ENCODE data around the gene HOXA13.
A peak's percentile ranks its signal among the peaks of the same experiment; 100 is the strongest.

Gene HOXA13

DNA sequence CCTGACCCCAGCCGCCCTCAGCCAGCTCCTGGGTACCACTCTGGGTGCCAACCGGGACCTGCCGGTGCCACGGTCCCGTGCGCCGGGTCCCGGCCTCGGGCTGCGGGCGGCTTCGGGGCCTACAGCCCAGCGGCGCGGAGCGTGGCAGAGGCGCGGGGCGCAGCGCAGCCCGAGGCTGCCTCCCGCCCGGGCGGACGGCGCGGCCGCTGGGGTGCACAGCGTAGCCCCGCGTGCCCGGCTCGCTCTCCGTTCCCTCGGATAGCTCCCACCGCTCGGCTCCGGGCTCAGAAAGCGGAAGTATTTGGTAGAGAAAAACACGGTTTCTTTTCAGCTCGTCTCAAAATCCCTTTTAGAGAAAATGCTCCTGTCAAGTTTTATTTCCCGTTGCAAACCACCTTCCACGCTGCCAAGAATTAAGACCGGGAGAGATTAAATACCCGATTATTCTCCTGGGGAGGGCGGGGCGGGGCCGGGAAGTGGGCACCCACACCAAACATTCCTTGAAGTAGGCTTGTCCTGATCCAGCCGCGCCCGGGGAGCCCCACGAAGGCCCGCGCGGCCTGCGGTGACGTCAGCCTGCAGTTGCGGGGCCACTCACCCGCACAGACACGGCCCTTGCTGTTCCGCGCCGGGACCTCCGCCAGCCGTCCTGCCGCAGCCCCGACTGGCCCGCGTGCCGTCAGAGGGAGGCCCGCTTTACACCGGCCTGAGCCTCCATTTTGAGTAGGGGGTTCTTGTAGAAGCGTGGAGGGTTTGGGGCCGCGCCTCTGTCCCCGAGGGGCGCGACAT, 7.2 kb downstream of the HOXA13 start:
- Histone ChIP-seq H3K9ac (ENCODE audit: insufficient read length, low read depth) (no peak overlapping the region), H3K9me3 (ENCODE audit: insufficient read depth, low read length) (no peaks in the 10 kb centered on the region), H3K27me3 (ENCODE audit: insufficient read depth, insufficient read length) (peaks cover 100% of the 10 kb centered on the region), H3K4me3 (ENCODE audit: insufficient read length, low read depth) (peak overlapping the region; percentile 27), H3K4me1 (ENCODE audit: insufficient read depth, insufficient read length) (peaks cover 19% of the 10 kb centered on the region), H3K36me3 (ENCODE audit: insufficient read depth, insufficient read length, low read length) (no peaks in the 10 kb centered on the region)
- peak; percentile 96 for TF ChIP-seq SUZ12 (IDR thresholded peaks at IDR 0.05; ENCODE audit: extremely low read depth, insufficient read depth, insufficient read length)
- TF ChIP-seq YY1 (IDR thresholded peaks at IDR 0.05; ENCODE audit: insufficient read depth, insufficient read length) = no peak
- no peak for TF ChIP-seq ZNF274 (IDR thresholded peaks at IDR 0.05; ENCODE audit: low read depth, low read length)
- DNase-seq (ENCODE audit: low read depth, low spot score) = no peak

DNA sequence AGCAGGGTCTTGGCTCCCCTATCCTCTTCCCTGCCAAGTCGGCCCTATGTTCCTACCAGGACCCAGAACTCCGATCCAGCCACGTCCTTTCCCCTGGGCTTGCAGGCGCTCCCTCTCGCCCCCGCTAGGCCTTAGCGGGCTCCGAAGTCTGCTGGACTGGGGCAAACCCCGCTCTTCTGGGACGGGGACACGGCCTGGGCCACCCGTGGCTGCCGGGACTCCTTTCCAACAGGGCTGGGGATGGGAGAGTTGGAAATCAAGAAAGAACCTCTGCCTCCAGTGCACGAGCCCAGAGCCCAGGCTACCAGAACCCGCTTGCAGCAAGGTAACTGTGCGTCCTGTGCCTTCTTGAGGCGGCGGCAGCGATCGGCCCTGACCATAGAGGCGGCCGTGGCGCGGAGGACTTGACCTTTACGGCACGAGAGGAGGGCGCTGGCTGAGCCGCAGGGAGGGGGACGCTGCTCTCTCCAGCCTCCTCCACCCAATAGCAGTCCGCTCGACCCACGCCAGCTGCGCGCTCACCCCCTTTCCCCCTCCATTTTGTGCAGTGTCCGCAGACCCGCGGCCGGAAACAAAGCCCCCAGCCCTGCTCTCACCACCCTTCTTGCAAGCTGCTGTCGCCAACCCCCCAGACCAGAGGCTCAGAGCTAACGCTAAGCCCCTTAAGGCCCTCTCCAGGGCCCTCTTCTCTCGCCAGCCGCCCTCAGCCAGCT, 7.9 kb downstream of the HOXA13 start:
- no peaks in the 10 kb centered on the region for H3K36me3 ChIP-seq (ENCODE audit: insufficient read depth, insufficient read length, low read length)
- no peak overlapping the region for H3K9ac ChIP-seq (ENCODE audit: insufficient read length, low read depth)
- peaks cover 100% of the 10 kb centered on the region for H3K27me3 ChIP-seq (ENCODE audit: insufficient read depth, insufficient read length)
- peak overlapping the region; percentile 27 for H3K4me3 ChIP-seq (ENCODE audit: insufficient read length, low read depth)
- TF ChIP-seq SUZ12 (IDR thresholded peaks at IDR 0.05; ENCODE audit: extremely low read depth, insufficient read depth, insufficient read length) (peak; percentile 56), ZNF274 (IDR thresholded peaks at IDR 0.05; ENCODE audit: low read depth, low read length) (no peak), YY1 (IDR thresholded peaks at IDR 0.05; ENCODE audit: insufficient read depth, insufficient read length) (no peak)
- DNase-seq (ENCODE audit: low read depth, low spot score) = no peak
- no peaks in the 10 kb centered on the region for H3K9me3 ChIP-seq (ENCODE audit: insufficient read depth, low read length)
- H3K4me1 ChIP-seq (ENCODE audit: insufficient read depth, insufficient read length) = peaks cover 21% of the 10 kb centered on the region

DNA sequence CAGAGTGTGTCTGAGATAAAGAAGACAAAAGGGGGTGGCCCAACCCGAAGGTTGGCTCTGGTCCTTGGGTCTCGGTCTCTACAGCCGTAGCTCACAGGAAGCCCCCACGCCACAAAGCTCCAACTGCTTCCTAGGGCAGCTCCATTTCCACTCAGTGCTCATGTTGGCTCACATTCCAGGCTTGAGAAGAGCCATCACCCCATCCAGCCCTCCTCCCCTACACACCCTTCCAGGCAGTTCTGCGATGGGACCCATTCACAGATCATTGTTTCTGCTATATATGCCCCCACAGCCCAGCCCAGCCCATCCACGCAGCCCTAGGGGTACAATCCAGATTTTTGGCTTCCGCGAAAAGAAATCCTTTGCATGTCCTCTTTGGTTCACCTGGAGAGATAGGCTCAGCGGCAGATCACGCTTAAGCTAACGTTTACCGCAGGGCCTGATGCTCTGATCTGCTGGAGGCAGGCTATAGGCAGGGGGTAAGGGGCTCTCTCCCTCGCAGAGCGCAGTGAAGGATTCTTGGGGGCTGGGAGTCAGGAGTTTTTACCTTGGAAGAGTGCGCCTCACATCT, 8.6 kb downstream of the HOXA13 start:
- H3K9me3 ChIP-seq (ENCODE audit: insufficient read depth, low read length) = no peaks in the 10 kb centered on the region
- no peak overlapping the region for H3K9ac ChIP-seq (ENCODE audit: insufficient read length, low read depth)
- DNase-seq (ENCODE audit: low read depth, low spot score) = no peak
- peaks cover 21% of the 10 kb centered on the region for H3K4me1 ChIP-seq (ENCODE audit: insufficient read depth, insufficient read length)
- H3K36me3 ChIP-seq (ENCODE audit: insufficient read depth, insufficient read length, low read length) = no peaks in the 10 kb centered on the region
- peaks cover 100% of the 10 kb centered on the region for H3K27me3 ChIP-seq (ENCODE audit: insufficient read depth, insufficient read length)
- no peak overlapping the region for H3K4me3 ChIP-seq (ENCODE audit: insufficient read length, low read depth)
- TF ChIP-seq ZNF274 (IDR thresholded peaks at IDR 0.05; ENCODE audit: low read depth, low read length) (no peak), YY1 (IDR thresholded peaks at IDR 0.05; ENCODE audit: insufficient read depth, insufficient read length) (no peak), SUZ12 (IDR thresholded peaks at IDR 0.05; ENCODE audit: extremely low read depth, insufficient read depth, insufficient read length) (no peak)

DNA sequence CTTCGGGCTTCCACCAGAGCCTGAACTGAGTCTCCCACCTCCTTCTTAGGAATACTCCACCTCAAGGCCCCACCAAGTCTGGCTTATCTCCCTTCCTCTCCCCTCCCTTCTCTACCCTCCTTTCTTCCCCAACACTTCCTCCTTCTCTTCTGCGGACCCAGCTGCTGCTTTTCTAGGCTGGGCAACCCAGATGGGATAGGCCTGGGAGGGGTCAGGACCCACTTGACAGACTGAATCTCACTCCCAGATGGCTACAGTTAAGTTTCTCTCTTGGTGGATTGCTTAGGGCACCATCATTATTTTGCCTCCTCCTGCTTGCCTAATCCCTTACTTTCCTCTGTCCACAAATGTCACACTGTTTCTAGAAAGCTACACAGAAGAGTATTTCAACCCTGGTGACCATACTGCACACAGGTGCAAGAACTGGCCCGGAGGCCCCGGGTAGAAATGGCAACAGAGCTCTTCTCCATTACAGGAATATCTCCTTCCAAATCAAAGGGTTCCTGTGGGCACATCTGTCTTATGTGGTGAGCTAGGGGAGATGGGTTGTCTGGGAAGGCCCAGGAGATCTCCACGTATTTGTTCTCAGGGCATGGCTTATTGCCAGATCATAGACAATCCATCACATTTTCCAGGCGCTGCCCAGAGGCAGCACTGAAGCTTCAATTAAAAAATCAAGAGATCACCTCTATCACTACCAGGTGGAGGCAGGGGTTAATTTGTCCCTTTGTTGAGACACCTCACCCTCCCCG, 9.7 kb downstream of the HOXA13 start:
- Histone ChIP-seq H3K27me3 (ENCODE audit: insufficient read depth, insufficient read length) (peaks cover 100% of the 10 kb centered on the region), H3K9ac (ENCODE audit: insufficient read length, low read depth) (no peak overlapping the region), H3K4me3 (ENCODE audit: insufficient read length, low read depth) (no peak overlapping the region), H3K9me3 (ENCODE audit: insufficient read depth, low read length) (no peaks in the 10 kb centered on the region), H3K36me3 (ENCODE audit: insufficient read depth, insufficient read length, low read length) (no peaks in the 10 kb centered on the region), H3K4me1 (ENCODE audit: insufficient read depth, insufficient read length) (peaks cover 26% of the 10 kb centered on the region)
- TF ChIP-seq SUZ12 (IDR thresholded peaks at IDR 0.05; ENCODE audit: extremely low read depth, insufficient read depth, insufficient read length) (peak; percentile 46), YY1 (IDR thresholded peaks at IDR 0.05; ENCODE audit: insufficient read depth, insufficient read length) (no peak), ZNF274 (IDR thresholded peaks at IDR 0.05; ENCODE audit: low read depth, low read length) (no peak)
- no peak for DNase-seq (ENCODE audit: low read depth, low spot score)

DNA sequence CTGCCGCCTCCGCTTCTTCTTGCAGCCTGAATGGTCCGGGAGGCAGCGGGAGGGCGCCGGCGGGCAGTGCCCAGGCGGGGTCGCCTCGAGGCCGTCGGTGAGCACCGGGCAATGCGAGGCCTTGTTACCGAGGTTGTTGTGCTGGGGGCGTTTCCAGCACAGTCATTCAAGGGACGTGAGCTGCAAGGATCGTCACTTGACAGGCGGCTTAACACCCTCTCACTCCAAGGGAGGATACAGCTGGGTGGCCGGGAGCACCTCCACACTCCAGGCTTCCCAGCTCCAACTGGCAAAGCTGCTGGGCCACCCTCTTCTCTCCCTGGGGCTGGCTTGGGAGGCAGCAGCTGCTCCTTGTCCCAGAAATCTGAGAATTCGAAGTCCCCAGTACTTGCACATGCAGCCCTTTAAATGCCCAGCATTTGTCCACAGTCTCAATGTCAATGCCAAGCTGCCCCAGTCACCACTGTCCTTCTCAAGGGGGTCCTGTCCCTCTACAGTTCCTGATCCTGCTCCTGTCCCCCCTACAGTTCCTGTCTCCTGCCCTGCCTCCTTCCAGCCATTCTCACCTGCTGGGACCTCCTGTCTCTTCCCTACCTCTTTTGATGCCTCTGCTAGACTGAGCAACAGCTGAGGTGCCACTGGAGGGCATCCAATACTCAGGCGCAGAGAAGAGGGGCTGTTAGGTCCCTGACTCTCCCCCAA, 10.4 kb downstream of the HOXA13 start:
- TF ChIP-seq YY1 (IDR thresholded peaks at IDR 0.05; ENCODE audit: insufficient read depth, insufficient read length) (no peak), SUZ12 (IDR thresholded peaks at IDR 0.05; ENCODE audit: extremely low read depth, insufficient read depth, insufficient read length) (peak; percentile 56)
- Histone ChIP-seq H3K27me3 (ENCODE audit: insufficient read depth, insufficient read length) (peaks cover 100% of the 10 kb centered on the region), H3K4me3 (ENCODE audit: insufficient read length, low read depth) (no peak overlapping the region), H3K36me3 (ENCODE audit: insufficient read depth, insufficient read length, low read length) (no peaks in the 10 kb centered on the region), H3K9me3 (ENCODE audit: insufficient read depth, low read length) (no peaks in the 10 kb centered on the region), H3K4me1 (ENCODE audit: insufficient read depth, insufficient read length) (peaks cover 32% of the 10 kb centered on the region), H3K9ac (ENCODE audit: insufficient read length, low read depth) (no peak overlapping the region)
- DNase-seq (ENCODE audit: low read depth, low spot score) = no peak

DNA sequence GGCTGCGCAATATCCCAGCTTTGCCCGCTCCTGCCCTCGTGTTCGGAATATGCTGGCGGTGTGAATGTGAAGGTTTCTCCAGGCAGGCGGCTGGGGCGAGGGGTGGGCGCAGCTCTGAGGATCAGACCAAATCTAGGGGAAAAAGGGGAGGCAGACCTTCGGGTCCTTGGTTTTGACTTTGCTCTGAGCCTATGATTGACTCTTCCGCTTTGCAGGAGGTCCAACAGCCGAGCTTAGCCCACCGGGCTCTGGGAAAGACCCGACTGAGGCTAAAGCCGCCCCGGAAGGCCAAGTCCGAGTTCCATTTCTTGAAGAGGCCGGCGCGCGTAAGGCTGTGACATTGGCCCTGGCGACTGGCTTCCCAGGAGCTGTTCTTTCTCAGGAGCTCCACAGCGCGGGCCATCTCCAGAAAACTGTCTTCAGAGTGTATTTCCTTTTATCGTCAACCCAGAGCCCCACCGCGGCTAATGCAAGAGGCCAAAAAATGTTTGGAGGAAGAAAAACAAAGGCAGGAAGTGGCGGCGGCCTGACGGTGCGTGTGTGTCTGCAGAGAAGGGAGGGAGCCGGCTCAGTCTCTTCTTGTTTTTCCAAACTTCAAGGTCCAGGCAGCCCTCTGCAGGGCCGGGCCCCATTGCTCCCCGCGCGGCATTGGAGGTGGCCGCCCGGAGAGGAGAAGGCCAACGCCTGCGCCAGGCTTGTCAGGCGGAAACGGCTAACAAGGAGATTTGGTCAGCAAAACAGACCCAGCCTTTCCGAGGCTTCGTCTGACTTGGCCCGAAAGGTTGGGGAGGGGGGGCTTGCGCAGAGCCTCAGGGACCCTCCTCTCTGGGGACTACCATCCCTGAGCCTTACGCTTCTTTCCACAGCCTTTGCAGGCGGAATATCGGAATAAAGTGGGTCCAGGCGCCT, 11.3 kb downstream of the HOXA13 start:
- no peaks in the 10 kb centered on the region for H3K9me3 ChIP-seq (ENCODE audit: insufficient read depth, low read length)
- peak overlapping the region; percentile 4 for H3K4me3 ChIP-seq (ENCODE audit: insufficient read length, low read depth)
- peaks cover 100% of the 10 kb centered on the region for H3K27me3 ChIP-seq (ENCODE audit: insufficient read depth, insufficient read length)
- peak; percentile 41 for TF ChIP-seq SUZ12 (IDR thresholded peaks at IDR 0.05; ENCODE audit: extremely low read depth, insufficient read depth, insufficient read length)
- no peak for TF ChIP-seq ZNF274 (IDR thresholded peaks at IDR 0.05; ENCODE audit: low read depth, low read length)
- TF ChIP-seq YY1 (IDR thresholded peaks at IDR 0.05; ENCODE audit: insufficient read depth, insufficient read length) = no peak
- H3K9ac ChIP-seq (ENCODE audit: insufficient read length, low read depth) = no peak overlapping the region
- H3K36me3 ChIP-seq (ENCODE audit: insufficient read depth, insufficient read length, low read length) = no peaks in the 10 kb centered on the region
- no peak for DNase-seq (ENCODE audit: low read depth, low spot score)
- H3K4me1 ChIP-seq (ENCODE audit: insufficient read depth, insufficient read length) = peaks cover 32% of the 10 kb centered on the region
